ENCODE results near the gene CHAF1B.
"Not testable (repeated sequence)": the region's sequence is repeated elsewhere in the genome, so short reads cannot be mapped to it uniquely, and the experiment has no call there.

The CHAF1B gene

DNA sequence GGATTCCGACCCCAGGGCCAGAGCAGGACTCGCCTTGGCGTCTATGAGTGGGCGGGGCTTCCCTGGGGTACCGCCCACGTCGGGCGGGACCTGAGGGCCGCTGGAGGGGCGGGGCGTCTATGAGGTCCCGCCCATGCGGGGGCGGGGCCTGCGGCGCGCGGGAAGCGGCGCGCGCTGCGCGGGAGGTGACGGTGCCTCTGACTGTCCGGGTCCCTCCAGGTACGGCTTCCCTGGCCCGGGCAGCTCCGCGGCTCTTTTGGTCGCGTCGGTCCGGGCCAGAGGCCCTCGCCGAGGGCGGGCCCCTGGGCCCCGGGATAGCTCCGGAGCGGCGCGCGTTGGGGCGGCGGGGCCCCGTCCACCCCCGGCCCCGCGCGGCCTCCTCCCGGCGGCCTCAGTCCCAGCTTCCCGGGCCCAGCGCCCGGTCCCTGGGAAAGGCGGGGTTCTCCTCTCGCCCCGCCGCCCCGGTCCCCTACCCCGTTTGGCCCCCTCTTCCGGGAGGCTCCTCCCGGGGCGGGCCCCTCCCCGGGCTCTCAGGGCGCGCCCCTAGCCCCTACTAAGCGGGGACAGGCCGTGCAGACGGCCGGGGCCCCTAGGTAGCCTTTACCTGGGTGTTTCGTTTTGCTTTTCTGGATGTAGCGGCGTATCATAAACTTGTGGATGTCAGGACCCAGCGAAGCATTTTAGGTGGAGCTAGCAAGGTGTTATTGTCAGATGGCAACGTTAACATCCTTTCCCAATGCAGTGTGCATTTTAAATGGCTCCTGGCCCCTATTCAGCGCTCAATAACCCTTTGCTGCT, at the start of gene CHAF1B:
Gene CHAF1B, plus strand, starts transcription at position 160 of the 798 bp plus-strand sequence. CDS start 745 bp downstream, outside the sequence.
- peak; percentile 87 to 94 for DNase-seq
- peak; percentile 68 for TF ChIP-seq POLR2A (IDR thresholded peaks at IDR 0.05; ENCODE audit: low read length)
- no peak for TF ChIP-seq GATA1 (IDR thresholded peaks at IDR 0.05; ENCODE audit: low read depth, low read length)

DNA sequence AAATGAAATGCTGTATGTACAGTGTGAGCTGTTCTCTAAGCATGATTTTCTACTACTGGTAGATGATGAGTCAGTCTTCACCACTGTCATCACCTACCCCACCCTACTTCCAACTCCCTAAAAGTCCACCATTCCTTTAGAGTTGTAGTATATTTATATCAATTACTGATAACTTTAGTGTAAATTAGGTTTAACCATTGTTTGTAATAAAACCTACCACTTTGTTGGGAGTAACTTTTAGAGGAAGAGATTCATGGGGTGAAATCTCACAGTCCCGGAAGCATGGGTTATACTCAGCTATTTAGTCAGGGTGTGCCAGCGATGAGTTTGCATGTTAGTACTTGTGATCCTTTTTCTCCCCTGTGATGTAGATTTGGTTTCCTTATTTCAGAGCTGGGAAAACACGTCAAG, 48.1 kb upstream of the CHAF1B start:
- TF ChIP-seq POLR2A (IDR thresholded peaks at IDR 0.05; ENCODE audit: low read length) (no peak), GATA1 (IDR thresholded peaks at IDR 0.05; ENCODE audit: low read depth, low read length) (no peak)
- DNase-seq = peak; percentile 37 to 78

DNA sequence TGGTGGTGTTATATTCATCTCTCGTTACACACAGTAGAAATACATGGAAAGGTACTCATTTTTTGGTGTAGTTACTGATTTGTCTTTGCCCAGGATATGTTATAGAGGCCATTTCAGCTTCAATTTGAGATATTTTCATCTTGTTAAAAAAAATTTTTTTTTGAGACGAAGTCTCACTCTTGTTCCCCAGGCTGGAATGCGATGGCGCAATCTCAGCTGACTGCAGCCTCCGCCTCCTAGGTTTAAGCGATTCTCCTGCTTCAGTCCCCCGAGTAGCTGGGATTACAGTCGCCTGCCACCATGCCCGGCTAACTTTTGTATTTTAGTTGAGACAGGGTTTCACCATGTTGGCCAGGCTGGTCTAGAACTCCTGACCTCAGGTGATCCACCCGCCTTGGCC, 46.2 kb upstream of the CHAF1B start:
- no peak for DNase-seq
- TF ChIP-seq GATA1 (IDR thresholded peaks at IDR 0.05; ENCODE audit: low read depth, low read length) = no peak

DNA sequence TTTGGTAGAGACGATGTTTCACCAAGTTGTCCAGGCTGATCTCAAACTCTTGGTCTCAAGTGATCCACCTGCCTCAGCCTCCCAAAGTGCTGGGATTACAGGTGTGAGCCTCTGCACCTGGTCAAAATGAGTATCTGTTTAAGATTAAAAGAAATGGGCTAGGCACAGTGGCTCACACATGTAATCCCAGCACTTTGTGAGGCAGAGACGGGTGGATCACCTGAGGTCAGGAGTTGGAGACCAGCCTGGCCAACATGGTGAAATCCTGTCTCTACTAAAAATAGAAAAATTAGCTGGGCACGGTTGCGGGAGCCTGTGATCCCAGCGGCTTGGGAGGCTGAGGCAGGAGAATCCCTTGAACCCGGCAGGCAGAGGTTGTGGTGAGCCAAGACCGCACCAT, 42.6 kb upstream of the CHAF1B start:
- DNase-seq = not testable (repeated sequence)

DNA sequence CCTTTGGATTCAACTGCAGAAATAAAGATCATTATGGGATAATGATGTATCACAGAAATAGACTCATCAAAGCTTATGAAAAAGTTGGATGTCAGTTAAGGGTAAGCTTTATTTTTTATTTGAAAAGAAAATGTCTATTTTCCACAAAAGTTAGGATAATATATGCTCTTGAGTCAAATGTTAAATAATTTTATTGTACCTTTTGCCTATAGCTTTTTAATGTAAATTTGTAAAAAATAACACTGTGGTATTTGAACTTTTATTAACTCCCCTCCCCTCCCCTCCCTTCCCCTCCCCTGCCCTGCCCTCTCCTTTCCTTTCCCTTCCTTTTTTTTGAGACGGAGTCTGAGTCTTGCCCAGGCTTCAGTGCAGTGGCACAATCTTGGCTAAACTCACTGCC, 40.3 kb upstream of the CHAF1B start:
- no peak for TF ChIP-seq POLR2A (IDR thresholded peaks at IDR 0.05; ENCODE audit: low read length)

DNA sequence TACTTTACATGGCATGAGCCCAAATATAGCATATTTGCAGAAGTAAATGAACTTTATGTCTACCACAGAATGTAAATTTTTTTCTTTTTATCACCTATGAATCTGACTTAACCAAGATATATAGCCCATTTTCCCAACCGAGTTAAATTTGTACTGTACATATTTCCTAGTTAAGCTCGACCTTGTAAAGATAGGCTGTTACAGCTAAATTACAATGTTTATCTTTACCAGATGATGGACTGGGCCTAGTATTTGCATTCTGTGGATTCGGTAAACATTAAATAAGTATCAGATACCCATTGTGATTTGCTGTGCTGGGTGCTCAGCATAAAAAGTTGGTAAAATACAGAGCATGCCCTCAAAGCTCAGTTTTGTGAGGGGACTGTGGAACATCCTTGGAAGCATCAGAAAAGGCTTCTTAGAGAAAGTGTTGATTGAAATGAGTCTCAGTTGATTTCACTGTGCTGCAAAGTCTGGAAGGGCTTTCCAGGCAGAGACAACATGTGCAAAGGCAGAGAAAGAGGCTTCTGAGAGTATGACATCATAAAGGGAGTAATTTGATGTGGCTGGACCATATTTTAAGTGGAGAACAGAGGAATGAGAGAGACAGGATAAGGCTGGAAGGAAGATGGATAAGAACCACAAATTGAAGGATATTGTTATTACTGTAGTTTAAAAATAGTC, 37.8 kb upstream of the CHAF1B start:
- no peak for TF ChIP-seq GATA1 (IDR thresholded peaks at IDR 0.05; ENCODE audit: low read depth, low read length)
- no peak for TF ChIP-seq POLR2A (IDR thresholded peaks at IDR 0.05; ENCODE audit: low read length)
- no peak for DNase-seq

More for the DNA sequence above, 40.3 kb upstream of the CHAF1B start:
- DNase-seq = no peak

DNA sequence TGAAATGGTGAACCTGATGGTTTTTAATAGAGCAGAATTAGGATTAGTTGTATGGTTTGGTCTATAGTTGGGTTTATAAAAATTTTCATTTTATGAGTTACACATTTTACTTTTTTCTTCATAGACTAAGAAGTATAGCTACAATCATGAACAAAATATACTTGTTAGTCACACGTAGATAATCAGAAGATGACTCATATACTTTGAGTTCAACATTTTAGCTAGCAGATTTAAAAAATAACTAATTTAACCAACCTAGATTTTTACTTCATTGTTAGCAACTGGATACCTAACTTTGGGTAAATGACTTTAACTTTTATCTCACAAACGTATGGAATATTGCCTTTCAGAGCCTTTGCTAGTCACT, 37.2 kb upstream of the CHAF1B start:
- no peak for TF ChIP-seq GATA1 (IDR thresholded peaks at IDR 0.05; ENCODE audit: low read depth, low read length)
- TF ChIP-seq POLR2A (IDR thresholded peaks at IDR 0.05; ENCODE audit: low read length) = no peak
- DNase-seq = no peak

DNA sequence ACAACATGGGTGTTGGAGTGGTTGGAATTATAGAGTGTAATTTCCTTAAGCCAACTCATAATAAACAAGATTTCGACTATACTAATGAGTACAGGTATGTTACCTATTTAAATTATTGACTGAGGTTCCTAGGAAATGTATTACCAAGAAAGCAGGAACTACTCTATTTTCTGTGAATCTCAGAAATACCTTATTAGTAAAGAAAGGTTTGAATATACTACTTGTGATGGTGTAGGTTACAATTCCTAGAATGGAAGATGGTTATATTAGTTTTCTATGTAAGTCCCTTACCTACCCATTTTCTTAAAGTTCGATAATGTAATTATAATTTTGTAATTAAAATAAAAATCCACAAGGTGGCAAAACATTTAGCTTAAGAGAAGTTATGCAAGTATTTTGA, 35.9 kb upstream of the CHAF1B start:
- DNase-seq = no peak
- TF ChIP-seq GATA1 (IDR thresholded peaks at IDR 0.05; ENCODE audit: low read depth, low read length) (no peak), POLR2A (IDR thresholded peaks at IDR 0.05; ENCODE audit: low read length) (no peak)

DNA sequence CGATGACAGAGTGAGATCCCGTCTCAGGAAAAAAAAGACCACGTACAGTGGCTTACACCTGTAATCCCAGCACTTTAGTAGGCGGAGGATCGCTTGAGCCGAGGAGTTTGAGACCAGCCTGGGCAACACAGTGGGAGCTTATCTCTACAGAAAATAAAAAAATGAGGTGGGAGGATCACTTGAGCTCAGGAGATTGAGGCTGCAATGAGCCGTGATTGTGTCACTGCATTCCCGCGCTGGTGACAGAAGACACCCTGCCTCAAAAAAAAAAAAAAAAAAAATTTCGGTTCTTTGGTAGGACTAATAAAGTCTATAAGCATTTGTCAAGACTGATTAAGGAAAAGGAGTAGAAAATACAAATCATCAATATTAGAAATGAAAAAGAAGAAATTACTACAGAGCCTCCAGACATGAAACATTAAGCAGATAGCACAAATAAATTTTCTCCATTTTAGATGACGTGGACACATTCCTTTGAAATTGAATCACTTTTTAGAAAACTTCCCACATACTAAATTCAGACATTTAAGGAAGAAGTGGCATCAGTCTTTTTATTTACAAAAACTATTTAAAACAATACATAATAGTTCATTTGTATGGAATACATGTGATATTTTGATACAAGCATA, 34.8 kb upstream of the CHAF1B start:
- no peak for TF ChIP-seq POLR2A (IDR thresholded peaks at IDR 0.05; ENCODE audit: low read length)
- no peak for TF ChIP-seq GATA1 (IDR thresholded peaks at IDR 0.05; ENCODE audit: low read depth, low read length)
- no peak for DNase-seq

DNA sequence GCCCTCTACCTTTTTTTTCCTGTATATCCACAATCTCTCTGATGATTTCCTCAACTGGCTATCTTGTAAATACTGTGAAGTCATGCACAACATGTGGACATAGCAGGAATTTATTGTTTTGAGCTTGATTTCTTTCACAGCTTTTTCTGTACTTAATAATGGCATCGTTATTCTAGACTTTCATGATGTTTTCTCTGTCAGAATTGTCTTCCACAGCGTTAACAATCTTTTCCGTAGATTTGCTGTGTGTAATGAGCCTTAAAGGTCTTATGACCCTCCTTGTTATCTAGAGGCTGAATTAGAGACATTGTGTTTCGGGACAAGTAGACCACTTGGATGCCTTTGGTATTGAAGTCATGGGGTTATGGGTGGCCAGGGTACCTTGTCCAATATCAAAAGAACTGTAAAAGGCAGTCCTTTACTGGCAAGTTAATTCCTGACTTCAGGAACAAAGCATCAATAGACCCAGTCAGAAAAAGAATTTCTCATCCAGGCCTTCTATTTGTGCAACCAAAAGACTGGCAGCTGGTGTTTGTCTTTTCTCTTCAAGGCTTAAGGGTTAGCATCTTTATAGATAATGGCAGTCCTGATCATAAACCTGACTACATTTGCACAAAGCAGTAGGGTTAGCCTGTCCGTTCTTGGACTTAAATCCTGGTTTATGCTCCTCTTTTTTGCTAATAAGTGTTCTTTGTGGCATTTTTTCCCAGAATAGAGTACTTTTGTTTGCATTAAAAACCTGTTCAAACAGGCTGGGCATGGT, 30.1 kb upstream of the CHAF1B start:
- no peak for TF ChIP-seq POLR2A (IDR thresholded peaks at IDR 0.05; ENCODE audit: low read length)
- no peak for TF ChIP-seq GATA1 (IDR thresholded peaks at IDR 0.05; ENCODE audit: low read depth, low read length)
- DNase-seq = no peak

DNA sequence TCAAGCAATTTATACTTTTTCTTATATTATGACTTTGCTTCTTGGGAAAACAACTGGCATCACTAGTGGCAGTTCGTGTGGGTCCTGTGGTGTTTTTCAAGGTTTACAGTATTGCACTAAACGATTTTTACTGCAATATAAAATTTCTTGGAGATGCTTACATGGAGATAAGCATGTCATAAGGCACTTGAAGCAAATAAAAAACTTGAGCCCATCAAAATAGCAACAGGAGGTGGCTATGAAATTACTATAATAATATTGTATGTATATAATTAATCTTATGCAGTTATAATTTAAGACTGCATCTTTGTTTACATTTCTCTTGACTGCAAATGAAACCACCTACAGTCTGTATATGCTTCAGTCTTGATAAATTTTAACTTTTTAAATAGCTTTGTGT, 29.3 kb upstream of the CHAF1B start:
- no peak for DNase-seq
- TF ChIP-seq GATA1 (IDR thresholded peaks at IDR 0.05; ENCODE audit: low read depth, low read length) = no peak
- no peak for TF ChIP-seq POLR2A (IDR thresholded peaks at IDR 0.05; ENCODE audit: low read length)

DNA sequence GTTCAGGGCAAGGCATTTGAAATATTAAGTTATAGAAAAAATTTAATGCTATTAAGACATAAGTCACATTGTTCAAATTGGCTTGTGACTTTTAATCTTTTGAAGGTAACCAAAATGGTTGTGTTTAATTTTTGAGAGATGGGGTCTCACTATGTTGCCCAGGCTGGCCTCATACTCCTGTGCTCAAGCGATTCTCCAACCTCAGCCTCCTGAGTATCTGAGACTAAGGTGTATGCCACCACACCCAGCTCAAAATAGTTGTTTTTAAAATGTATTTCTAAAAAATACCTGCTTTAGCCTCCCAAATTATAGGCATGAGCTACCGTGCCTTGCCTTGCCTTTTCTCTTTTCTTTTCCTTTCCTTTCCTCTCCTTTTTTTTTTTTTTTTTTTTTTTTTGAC, 26.0 kb upstream of the CHAF1B start:
- no peak for TF ChIP-seq GATA1 (IDR thresholded peaks at IDR 0.05; ENCODE audit: low read depth, low read length)
- TF ChIP-seq POLR2A (IDR thresholded peaks at IDR 0.05; ENCODE audit: low read length) = no peak
- no peak for DNase-seq

DNA sequence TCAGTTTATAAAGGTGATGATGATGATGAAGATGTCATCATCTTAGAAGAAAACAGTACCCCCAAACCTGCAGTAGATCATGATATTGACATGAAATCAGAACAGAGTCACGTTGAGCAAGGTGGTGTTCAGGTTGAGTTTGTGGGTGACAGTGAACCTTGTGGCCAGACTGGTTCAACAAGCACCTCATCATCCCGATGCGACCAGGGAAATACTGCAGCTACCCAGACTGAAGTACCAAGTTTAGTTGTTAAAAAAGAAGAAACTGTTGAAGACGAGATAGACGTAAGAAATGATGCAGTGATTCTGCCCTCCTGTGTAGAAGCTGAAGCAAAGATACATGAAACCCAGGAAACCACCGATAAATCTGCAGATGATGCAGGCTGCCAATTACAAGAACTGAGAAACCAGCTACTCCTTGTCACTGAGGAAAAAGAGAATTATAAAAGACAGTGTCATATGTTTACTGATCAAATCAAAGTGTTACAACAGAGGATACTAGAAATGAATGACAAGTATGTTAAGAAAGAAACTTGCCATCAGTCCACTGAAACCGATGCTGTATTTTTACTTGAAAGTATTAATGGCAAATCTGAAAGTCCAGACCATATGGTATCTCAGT, 16.0 kb upstream of the CHAF1B start:
- no peak for DNase-seq
- TF ChIP-seq GATA1 (IDR thresholded peaks at IDR 0.05; ENCODE audit: low read depth, low read length) = no peak
- TF ChIP-seq POLR2A (IDR thresholded peaks at IDR 0.05; ENCODE audit: low read length) = no peak

DNA sequence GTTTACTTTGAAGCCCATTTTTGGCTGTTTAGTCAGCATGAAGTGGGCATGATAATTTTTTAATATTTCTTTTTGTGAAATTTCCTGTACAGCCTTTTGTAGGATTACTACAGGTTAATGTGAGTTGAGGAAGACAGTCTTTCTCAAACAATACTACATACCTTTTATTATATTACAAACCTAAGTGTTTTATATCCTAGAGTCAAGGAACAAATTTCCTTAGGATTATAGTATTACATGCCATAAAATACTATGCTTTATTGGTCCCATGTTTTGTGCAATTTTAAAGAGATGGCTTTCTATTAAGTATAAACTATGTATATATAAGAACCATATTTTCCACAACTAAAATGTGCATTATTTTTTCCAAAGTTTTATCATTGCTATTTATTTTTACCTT, 9.2 kb upstream of the CHAF1B start:
- no peak for DNase-seq

More for the DNA sequence above, 9.2 kb upstream of the CHAF1B start:
- TF ChIP-seq GATA1 (IDR thresholded peaks at IDR 0.05; ENCODE audit: low read depth, low read length) (no peak), POLR2A (IDR thresholded peaks at IDR 0.05; ENCODE audit: low read length) (no peak)

Data from erythroblast (primary cell).